GM06990 (cell line): Measurements from ENCODE around the gene MTUS2.

Experiments
- DNase-seq: peaks from one replicate; pipeline ENCODE4 v3.0.0-alpha.2; 2011; ENCODE audit not compliant: insufficient read length; ENCODE audit errors: extremely low read depth
- H3K27me3 ChIP-seq: replicated peaks from 2 replicates; pipeline ENCODE4 v1.6.0; 2011; ENCODE audit warnings: low read length; ENCODE audit not compliant: control insufficient read depth, insufficient read depth
- H3K36me3 ChIP-seq: 2 replicates; pipeline ENCODE4 v1.5.1; 2011; ENCODE audit warnings: low read length; ENCODE audit not compliant: control insufficient read depth, insufficient read depth
- H3K4me3 ChIP-seq: replicated peaks from 2 replicates; pipeline ENCODE4 v1.5.1; 2011; ENCODE audit warnings: low read depth, mild to moderate bottlenecking, control low read depth, low read length
- CTCF ChIP-seq: IDR thresholded peaks from 2 replicates; pipeline ENCODE4 v1.5.1; 2011; ENCODE audit warnings: low read length, control low read depth, mild to moderate bottlenecking, inconsistent platforms; ENCODE audit not compliant: insufficient read depth, poor library complexity, severe bottlenecking

MTUS2 gene

DNA sequence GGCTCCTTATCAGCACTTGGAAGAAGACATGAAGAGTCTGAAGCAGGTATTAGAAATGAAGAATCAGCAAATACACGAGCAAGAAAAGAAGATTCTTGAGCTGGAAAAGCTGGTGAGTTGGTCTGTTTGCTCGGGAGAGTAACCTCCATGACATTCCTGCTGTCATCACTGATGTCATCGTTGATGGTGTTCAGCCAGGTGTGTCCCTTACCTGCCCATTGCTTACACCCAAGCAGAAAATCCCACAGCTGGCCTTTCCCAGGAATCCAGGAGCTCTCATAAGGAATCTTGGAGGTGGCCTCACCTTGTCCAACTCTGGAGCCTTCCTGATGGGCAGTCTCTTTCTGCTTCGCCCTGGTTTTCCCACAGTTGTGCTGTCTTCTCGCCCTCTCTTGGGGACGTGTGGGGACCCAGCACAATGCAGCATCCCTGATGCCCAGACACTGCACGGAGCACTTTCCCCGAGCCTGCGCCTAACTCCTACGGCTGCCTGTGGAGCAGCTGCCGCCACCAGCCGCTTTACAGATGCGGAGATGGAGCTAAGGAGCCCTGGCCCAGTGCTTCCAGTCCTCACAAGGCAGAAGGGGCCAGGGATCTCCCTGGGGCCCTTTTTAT lies 678.4 kb downstream of the MTUS2 start:
- no peaks in the 10 kb centered on the region for H3K27me3 ChIP-seq
- no peak overlapping the region for H3K4me3 ChIP-seq
- H3K36me3 ChIP-seq, result no peaks in the 10 kb centered on the region
- TF ChIP-seq CTCF, result no peak
- no peak for DNase-seq

DNA sequence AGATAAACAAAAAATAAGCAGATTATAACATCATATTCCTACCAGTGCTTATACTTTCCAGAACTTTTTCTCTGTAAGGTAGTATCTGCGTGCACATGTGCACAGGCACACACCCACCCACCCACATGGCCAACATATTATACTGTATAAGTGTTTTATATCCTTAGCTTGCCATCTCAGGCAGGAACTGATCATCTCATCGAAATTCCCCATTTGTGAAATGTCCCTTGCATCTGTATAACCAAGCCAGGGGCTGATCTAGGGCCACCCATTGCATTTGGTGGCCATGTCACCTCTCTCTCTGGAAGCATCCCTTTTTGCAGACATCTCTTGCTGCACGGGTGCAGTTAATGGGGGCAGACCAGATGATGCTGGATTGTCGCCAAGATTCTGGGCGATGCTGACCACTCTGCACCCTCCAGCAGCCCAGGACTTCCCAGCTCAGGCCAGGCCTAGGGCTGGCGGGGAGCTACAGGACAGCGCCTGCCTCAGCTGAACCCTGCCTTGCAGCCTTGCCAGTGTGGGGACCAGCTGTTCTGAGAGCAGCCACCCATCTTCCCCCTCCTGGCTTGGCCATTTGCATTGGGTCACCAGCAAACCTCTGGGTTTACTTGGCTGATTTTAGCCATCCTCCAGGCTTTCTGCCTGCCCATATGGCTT lies 679.5 kb downstream of the MTUS2 start:
- no peak for DNase-seq
- Histone ChIP-seq H3K27me3 (no peaks in the 10 kb centered on the region), H3K4me3 (no peak overlapping the region), H3K36me3 (no peaks in the 10 kb centered on the region)
- no peak for TF ChIP-seq CTCF

- no peak for DNase-seq
- H3K36me3 ChIP-seq, result no peaks in the 10 kb centered on the region
- H3K27me3 ChIP-seq, result no peaks in the 10 kb centered on the region
- no peak overlapping the region for H3K4me3 ChIP-seq
- no peak for TF ChIP-seq CTCF
These were observed 680.2 kb downstream of the MTUS2 start for GRCh38 chr13:29500386-29500785.

DNA sequence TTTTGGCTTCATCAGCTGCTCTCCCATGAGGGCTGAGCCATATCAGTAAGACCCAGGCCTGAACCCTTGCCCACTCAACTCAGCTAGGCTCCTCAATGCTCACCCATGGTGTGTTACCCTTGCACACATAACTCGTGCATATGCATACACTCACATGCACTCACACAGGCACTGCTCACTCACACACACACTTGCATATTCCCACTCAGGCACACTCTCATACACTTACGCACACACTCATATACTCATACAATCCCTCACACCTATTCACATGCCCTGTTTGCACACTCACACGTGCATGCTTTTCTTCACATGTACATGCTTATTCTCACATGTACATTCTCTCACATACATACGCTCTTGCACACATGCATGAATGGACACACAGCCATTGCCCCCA lies 681.5 kb downstream of the MTUS2 start:
- no peak for DNase-seq
- TF ChIP-seq CTCF, result no peak
- Histone ChIP-seq H3K4me3 (no peak overlapping the region), H3K36me3 (no peaks in the 10 kb centered on the region), H3K27me3 (no peaks in the 10 kb centered on the region)

DNA sequence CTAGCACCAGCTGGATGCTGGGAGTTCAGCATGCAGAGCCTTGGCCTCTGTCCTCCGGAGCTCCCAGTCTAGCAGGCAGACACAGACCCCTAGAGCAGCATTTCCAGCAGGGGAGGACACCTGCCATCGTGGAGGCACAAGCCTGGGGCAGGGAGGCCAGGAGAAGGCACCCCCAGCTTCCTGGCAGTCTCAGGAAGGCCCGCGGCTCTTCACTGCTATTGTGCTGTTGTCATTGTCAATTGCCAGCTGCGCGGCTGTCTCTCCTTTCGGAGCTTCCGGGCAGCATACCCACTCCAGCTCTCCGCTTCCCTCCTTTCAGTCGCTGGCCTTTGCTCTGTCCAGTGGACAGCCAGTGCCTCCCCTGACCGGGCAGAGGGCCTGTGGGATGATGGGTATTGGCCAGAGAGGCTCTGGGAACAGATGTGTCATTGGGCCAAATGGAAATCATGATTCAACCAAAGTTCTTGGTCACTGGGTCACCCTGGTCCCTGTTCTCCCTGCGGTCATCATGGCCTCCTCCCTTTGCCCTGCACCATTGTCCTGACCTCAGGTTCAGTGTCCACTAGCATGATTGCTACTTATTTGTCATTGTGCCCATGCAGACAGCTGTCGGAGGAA lies 682.4 kb downstream of the MTUS2 start:
- Histone ChIP-seq H3K27me3 (no peaks in the 10 kb centered on the region), H3K36me3 (no peaks in the 10 kb centered on the region), H3K4me3 (no peak overlapping the region)
- DNase-seq, result no peak
- TF ChIP-seq CTCF, result no peak
